Measurements from ENCODE around the gene APOB.

Gene APOB

GRCh38 chr2:21003572-21004180 is 40.2 kb downstream of the APOB start:
- DNase-seq: no peak

DNA sequence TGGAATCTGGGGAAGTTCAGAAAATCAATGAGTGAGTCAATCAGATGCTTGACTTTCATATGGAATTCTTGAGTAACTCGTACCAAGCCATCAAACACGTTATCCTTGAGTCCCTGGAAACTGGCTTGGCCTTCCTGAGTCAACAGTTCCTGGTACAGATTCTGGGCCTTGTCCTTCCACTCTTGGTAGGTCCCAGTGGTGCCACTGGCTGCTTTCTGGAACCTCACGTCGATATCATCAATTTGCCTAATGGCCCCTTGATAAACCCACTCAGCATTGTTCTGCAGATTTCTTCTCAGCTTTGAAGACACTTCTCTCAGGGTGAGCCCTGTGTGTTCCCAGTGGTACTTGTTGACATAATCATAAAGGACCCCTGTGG is 41.1 kb downstream of the APOB start:
- DNase-seq: no peak

GRCh38 chr2:21001988-21002813 is 41.7 kb downstream of the APOB start:
- DNase-seq: no peak

GRCh38 chr2:21001225-21001946 is 42.5 kb downstream of the APOB start:
- DNase-seq: no peak

DNA sequence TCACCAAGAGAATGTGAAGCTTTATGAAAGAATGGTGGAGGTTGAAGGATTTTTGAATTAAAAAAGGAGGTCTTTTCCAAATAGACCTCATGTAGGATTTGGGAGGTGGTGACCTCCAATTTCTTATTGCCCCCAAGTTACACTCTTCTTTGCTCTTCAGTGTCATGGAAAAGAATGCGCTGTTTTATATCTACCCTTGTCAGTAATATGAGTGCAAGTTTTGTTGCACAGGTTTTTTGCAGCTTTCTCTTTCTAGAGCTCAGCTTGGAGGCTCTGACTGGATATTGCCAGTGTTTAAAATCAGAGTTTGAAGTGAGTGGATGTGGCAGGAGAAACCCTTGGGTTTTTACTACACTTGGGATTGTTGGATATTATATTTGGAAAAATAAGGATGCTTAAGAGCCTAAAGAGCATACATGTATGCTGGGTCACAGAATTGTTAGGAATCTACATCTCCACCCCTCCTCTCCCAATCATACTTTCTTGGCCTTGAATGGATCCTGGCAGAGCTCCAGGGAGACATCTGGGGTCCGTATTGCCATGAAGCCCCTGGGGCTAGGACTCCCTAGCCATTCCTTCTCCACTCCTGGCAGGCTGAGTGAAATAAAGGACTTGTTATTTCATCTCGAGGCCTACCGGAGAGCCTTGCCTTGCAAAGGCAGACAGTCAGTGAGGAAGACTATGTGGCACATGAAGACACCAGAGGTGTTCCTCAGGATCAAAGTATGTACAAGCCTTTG is 43.8 kb downstream of the APOB start:
- DNase-seq: no peak

DNA sequence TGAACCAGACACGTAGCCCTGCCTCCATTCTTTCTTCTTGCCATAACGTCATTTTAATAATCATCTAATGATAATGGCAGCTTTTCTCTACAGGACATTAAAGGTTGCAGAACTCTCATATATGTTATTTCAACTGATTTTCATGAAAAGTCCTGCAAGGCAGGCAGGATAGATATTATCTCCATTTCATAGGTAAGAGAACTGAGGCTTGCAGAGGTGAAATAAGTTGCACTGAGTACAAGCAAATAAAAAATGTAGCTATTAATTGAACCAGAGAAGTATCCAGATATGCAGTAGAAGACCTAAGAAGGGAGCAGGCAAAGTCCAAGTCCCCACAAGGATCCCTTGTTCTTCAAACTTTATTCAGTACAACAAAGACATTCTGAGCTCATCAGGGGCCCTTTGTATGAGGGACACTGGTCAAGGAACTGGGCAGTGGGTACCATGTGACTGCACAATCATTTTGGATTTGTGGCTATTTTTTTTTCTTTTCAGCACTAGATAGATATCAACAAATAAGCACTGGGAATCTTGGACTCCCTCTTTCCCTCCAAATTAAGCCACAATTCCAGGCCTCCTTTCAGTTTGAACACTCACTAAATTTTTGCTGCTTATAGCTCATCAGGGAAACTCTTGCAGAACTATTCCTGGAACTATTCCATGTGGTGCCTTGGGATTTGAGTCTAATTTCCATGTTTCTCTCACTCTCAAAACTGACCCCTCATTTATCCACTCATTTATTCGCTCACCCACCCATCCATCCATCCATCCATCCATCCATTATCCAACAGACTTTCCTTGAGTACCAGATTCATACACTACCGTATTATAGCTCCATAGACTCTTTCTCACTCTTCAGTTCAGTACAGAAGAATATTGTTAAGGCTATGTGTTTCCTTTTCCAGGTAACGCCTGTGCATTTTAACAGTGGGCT is 44.6 kb downstream of the APOB start:
- DNase-seq: no peak

GRCh38 chr2:20997953-20998722 is 45.7 kb downstream of the APOB start:
- no peak for DNase-seq

DNA sequence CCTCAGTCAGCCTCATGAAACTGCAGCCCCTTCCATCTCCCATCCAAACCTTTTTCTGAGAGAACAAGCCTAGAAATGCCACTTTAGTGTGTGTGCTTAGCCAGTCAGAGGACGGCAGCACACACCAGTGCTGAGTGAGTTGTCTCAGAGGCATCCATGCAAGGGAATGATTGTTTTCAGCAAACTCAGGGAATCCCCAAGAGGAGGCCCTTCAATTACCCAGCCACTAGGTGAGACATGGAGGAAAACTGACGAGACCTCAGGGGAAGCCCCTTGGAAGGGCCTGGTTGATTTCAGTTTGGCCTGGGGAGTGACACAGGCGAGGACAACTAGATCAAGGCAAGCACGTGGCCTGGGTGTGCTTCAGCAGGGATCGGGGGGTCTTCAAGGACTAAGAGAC is 49.7 kb downstream of the APOB start:
- no peak for DNase-seq

- DNase-seq: no peak
Observed at GRCh38 chr2:20992201-20992711, 51.6 kb downstream of the APOB start.

DNA sequence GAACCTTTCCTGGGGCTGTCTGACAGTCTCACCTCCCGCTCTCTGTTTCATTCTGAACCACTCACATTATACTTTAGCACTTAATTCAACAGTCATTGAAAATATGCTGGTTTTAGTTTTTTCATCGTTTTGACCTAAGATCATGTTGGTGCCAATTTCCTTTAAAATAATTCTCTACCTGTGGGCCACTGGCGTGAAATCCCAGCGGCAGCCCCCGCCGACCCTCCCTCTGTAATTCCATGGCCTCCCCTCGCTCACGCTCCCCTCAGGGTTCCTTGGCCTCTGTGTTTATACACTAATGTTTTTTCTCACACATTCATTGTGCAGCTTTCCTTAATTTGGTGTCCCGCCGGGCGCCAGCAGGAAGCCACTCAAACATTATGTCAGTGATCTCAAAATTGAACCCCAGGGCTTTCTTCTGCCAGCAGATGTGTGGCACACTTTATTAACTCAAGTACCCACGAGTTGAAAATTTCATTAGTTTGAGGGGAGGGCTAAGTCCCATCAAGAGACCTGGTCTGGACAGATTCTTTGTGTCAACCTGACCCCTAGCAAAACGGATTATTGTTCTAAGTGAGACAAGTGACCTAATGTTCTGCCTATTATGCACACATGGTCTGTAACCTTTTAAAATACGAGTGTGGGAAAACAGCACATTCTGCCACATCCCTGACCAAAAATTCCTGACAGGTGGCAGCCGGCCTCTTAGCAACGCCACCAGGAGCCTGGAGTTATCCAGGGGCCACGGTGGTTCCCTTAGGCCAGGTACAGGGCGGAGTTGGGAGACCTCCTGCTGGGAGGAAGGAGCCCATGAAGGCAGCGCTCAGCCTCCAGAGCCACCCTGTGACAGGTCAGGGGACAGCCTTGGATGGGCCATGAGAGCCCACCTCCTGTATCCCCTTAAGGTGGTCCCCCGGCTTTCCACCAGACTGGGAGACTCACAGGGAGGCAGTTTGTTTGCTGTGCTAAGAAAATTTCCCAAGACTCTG is 53.1 kb downstream of the APOB start:
- DNase-seq: no peak

GRCh38 chr2:20989404-20989803 is 54.5 kb downstream of the APOB start:
- DNase-seq: no peak

GRCh38 chr2:20988905-20989304 is 55.0 kb downstream of the APOB start:
- DNase-seq: no peak

GRCh38 chr2:20986024-20986939 is 57.6 kb downstream of the APOB start:
- no peak for DNase-seq

DNA sequence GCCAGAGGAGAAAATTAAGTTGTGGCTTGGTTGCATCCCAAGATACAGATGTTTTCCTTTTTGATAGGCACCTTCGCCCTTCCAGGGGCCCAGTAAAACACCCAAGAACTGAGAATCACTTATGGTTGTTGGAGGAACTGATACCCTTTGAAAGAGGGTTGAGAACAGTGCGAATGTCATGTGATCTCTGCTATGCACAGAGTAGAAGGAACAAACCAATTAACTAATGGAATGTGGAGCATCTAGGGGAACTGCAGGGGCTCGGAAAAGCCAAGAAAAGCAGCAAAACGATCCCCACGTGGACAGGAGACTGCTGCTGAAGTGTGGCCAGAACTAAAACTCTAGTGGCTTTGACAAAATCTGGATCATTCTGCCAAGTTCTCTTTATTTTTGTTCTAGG is 58.8 kb downstream of the APOB start:
- no peak for DNase-seq

DNA sequence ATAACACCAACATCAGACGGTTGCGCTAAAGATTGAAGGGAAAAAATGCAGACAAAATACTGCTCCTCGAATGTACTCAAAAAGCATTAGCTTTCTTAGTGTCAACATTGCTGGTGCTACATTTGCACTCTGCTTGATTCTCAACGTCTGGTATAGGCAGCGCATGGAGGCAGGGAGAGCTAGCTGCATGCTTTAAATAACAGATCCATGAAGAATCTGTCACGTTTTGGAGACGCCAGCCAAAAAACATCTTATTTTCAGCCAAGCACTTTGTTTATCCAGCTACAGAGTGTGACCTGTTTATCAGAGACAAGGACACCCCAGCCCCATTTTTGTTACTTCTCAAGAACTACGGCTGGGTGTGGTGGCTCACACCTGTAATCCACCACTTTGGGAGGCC is 59.5 kb downstream of the APOB start:
- no peak for DNase-seq

DNA sequence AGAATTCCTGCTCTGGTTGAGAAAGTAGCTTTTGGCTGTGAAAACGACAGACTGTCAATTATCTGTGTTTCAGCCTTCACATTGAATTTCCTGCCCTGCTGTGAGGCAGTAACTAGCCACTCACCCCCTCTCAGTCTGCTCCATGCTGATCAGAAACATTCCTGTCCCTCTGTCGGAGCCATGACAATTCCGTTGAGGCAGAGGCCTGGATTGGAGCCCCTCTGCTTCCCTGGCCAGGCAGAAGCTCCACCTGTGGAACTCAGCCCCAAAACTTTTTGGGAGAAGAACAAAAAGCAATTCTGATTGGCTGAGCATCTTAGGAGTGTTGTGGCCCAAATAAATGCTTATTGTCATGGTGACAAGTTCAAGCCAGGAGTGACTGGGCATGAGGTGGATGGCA is 60.0 kb downstream of the APOB start:
- no peak for DNase-seq

DNA sequence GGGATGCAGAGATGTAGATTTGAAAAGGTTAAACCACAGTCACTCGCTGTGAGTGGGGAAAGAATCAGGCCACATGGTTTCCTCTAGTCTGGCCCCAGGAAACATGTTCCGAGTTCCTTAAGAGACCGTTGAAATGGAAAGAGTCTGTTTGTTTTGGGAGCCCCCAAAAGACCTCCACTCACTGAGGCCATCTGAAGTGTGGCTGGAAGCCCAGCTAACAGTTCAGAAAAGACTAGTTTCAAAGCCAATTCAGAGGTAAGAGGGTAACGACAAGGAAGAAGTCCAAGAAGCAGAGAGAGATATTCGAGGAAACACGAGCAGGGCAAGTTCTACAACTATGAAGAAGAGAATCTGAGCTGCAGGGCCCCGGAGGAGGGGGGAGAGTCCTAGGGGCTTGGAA is 61.0 kb downstream of the APOB start:
- no peak for DNase-seq

- no peak for DNase-seq
Observed at GRCh38 chr2:20977520-20978180, 66.2 kb downstream of the APOB start.

Data from activated CD4-positive, alpha-beta T cell treated with anti-CD3 and anti-CD28 coated beads for 48 hours (primary cell).